Activated T-cell treated with anti-CD3 and anti-CD28 coated beads, Interleukin-2, amount 50 U/mL, for 1 hour (primary cell): ENCODE measurements around the gene LIN52.

ENCODE experiments used
- DNase-seq: peaks from one replicate; pipeline ENCODE4 v3.0.0-alpha.2; 2020

The LIN52 gene

GRCh38 chr14:74084277-74085046, at the start of gene LIN52, which contains the start of gene ALDH6A1:
LIN52 (plus strand) TSS chr14:74084956; CDS start chr14:74084975, 19 bp downstream.
ALDH6A1 (minus strand) TSS chr14:74084453; CDS start chr14:74084394, 59 bp downstream.
- DNase-seq, result peak; percentile 100

GRCh38 chr14:74035556-74035955, 49.2 kb upstream of the LIN52 start:
- no peak for DNase-seq

GRCh38 chr14:74038020-74038859, 46.5 kb upstream of the LIN52 start:
- DNase-seq, result no peak

GRCh38 chr14:74042296-74042695, 42.5 kb upstream of the LIN52 start:
- DNase-seq, result no peak

- DNase-seq, result no peak
Measured at GRCh38 chr14:74045522-74045921, 39.2 kb upstream of the LIN52 start.

GRCh38 chr14:74048281-74048680, 36.5 kb upstream of the LIN52 start:
- DNase-seq, result no peak

GRCh38 chr14:74049876-74050495, 34.8 kb upstream of the LIN52 start:
- DNase-seq, result no peak

- DNase-seq, result no peak
Measured at GRCh38 chr14:74062809-74063150, 22.0 kb upstream of the LIN52 start.

- no peak for DNase-seq
Measured at GRCh38 chr14:74064426-74064825, 20.3 kb upstream of the LIN52 start.

GRCh38 chr14:74064883-74065282, 19.9 kb upstream of the LIN52 start:
- DNase-seq, result no peak

GRCh38 chr14:74065746-74066575, 18.8 kb upstream of the LIN52 start:
- DNase-seq, result no peak

- no peak for DNase-seq
Measured at GRCh38 chr14:74077401-74077800, 7.4 kb upstream of the LIN52 start.

- no peak for DNase-seq
Measured at GRCh38 chr14:74080820-74081460, 3.8 kb upstream of the LIN52 start.

GRCh38 chr14:74081491-74081890, 3.3 kb upstream of the LIN52 start:
- no peak for DNase-seq

GRCh38 chr14:74083161-74083560, 1.6 kb upstream of the LIN52 start:
- no peak for DNase-seq

- DNase-seq, result no peak
Measured at GRCh38 chr14:74083784-74084276, 926 bp upstream of the LIN52 start.

- DNase-seq, result no peak
Measured at GRCh38 chr14:74085047-74085637, 386 bp downstream of the LIN52 start.

- DNase-seq, result no peak
Measured at GRCh38 chr14:74085828-74086227, 1.1 kb downstream of the LIN52 start.

- DNase-seq, result no peak
Measured at GRCh38 chr14:74089251-74090020, 4.7 kb downstream of the LIN52 start.

GRCh38 chr14:74105381-74105780, 20.6 kb downstream of the LIN52 start:
- DNase-seq, result no peak

GRCh38 chr14:74109369-74109768, 24.6 kb downstream of the LIN52 start:
- no peak for DNase-seq
